HG02610 (cell line): ENCODE results near the gene ASB18.

Source experiments
- ATAC-seq: cut with Tn5 transposase; IDR thresholded peaks from one replicate; pipeline ENCODE4 v1.9.1; 2021; ENCODE audit warnings: mild to moderate bottlenecking, moderate library complexity; ENCODE audit not compliant: unreplicated experiment

Gene ASB18

DNA sequence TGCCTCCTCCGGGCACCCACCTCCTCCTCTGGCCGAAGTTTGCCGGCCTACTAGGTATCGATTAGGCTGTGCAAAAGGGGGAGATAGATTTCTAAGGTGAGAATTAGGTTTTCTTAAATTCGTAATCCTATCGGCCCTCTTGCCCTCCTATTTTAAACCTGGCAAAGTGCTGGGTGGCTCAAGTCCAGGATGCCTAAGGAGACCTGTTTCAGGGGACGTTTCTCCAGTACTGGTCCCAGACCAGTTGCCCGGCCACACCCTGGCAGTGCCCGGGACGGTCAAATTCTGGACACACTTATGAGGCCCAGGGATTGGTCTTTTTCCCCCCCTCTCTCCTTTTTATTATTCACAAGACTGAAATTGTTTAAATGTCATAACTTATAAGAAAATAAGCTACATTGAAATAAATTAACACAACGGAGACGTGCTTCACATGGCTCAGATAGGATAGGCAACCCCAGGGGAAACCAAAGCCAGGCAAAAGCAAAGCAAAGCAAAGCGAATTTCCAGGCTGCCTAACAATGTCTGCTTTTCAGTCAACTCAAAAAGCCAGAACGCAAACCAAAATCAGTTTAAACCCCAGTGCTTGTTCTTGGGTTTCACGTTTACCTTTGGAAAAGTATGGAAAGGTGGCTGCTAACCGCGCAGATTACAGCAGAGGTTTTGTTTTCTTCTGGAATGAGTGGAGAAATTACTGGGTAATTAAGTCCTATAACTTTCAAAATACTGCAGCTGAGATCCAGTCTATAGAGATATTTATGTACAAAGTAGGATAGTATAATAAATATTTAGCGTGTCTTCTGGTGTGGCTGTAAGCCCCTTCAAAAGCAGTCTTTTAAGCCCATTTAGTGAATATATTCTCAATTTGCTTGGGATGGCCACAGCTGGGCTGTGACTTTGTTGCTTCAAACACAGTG, 99.0 kb downstream of the ASB18 start:
- no peak for ATAC-seq

- no peak for ATAC-seq
Observed at GRCh38 chr2:236164201-236164924, 99.8 kb downstream of the ASB18 start.

DNA sequence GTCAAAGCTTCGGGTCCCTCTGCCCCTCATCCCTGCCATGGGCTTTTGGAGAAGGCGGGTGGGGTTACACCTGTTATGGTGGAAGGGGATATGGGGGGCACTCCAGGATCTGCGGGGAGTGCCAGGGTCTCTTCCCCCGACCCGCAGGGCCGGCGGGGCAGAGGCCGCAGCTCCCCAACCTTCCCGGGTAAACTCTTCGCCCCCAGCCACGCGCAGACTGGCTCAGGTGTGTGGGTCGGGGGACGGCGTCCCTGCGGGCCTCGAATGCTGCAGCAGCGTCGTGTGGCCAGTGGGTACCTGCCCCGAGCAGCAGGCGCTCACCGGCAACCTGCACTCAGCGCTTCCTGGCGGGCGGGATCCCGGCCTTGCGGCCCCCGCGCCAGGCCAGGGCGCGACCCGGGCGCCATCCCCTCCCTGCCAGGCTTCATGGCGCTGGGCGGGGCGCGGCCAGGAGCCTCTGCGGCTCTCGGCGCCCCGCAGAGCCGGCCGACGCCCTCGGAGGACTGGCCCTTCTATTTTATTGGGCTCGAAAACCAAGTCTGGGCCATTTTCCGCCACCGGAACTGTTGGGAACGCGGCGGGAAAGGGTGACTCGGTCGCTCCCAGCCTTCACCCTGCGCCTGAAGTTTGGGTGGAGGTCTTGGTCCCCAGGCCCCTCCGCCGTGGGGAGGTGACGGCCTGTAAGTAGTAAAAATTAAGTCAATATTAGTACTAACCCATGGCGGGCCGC, 100.6 kb downstream of the ASB18 start:
- no peak for ATAC-seq

GRCh38 chr2:236162882-236163470, 101.2 kb downstream of the ASB18 start:
- ATAC-seq = no peak

DNA sequence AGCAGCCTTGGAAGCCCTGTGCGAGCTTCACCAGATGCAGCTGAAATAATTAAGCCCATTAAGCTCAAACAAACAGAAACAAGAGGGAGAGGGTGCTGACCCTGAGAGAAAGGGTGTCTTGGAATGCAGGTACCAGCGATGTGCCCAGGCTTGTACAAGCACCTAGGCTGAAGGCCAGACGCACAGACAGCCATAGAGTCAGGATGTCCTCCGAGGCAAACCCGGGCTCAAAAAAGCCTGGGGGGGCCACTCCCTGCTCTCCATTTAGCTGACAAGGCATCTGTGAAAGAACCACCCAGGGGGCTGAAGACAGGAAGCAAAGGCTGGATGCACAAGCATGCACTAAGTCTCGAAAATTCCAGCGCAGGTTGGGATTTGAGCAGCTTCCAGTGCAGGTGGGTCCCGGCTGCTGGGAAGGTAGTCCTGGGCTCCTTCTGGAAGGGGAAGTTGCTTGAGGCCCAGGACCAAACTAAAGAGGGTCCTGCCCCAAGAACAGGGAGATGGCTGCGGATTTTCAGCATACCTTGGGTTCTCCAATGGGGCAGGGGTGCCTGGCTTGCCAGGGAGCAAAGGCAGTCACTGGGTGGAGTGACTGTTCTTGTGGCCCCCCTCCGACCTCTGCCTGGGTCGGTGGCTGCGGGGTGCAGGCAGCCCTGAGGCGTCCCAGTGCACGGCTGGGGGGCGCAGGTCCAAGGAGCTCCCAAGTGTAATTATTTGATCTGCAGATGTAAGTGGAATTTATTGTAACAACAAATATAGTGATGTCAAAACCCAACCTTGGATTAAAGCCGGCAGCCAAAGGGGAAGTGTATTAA, 102.0 kb downstream of the ASB18 start:
- ATAC-seq = no peak

DNA sequence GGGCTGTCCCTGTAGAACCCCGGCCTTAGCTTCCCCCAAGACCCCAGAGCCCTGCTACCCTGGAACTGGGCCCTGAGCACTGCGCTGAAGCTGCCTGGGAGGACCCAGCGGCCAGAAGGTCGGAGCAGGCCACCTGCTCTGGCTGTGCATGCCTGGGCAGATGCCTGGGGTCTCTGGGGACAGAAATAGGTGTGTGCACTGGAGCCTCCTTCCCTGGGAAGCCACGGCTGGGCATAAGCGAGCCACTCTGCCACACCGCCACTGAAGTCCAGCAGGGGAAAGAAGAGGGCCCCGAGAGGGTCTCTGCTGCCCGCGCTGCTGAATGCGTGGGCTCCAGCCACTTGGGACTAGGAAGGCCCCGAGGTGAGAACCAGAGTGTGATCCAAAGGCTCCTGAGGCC, 102.7 kb downstream of the ASB18 start:
- no peak for ATAC-seq

GRCh38 chr2:236161082-236161462, 103.1 kb downstream of the ASB18 start:
- no peak for ATAC-seq

DNA sequence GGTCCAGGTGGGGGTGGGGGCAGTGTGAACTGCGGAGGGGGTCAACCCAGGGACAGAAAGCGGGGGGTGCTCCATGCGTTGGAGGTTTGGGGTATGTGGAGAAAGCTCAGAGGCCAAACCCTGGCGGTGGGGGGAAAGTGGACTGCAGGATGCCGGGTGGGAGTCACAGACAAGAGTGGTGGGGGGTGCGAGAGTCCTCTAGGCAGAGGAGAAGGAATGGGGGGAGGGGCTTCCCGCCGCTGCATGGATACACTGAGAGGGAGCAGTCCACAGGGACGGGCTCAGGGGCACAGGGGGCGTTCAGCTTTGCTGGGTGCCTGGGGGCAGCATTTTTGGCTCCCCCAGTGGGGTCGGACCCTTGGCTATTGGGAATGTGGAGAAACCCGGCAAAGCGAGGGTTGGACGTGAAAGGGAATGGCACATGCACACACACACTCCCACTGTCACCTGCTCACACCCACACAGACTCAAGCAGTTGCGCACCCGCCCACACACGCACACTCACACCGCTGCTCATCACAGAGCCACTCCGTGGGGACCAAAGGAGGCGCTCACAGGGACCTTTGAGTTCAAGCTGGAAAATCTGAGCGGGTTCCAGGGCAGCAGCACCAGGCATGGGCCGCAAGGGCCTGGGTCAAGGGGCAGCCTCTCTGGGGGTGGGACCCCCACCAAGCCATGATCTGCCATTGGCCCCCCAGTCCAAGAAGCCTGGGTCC, 103.7 kb downstream of the ASB18 start:
- no peak for ATAC-seq

GRCh38 chr2:236159778-236160170, 104.4 kb downstream of the ASB18 start:
- no peak for ATAC-seq

DNA sequence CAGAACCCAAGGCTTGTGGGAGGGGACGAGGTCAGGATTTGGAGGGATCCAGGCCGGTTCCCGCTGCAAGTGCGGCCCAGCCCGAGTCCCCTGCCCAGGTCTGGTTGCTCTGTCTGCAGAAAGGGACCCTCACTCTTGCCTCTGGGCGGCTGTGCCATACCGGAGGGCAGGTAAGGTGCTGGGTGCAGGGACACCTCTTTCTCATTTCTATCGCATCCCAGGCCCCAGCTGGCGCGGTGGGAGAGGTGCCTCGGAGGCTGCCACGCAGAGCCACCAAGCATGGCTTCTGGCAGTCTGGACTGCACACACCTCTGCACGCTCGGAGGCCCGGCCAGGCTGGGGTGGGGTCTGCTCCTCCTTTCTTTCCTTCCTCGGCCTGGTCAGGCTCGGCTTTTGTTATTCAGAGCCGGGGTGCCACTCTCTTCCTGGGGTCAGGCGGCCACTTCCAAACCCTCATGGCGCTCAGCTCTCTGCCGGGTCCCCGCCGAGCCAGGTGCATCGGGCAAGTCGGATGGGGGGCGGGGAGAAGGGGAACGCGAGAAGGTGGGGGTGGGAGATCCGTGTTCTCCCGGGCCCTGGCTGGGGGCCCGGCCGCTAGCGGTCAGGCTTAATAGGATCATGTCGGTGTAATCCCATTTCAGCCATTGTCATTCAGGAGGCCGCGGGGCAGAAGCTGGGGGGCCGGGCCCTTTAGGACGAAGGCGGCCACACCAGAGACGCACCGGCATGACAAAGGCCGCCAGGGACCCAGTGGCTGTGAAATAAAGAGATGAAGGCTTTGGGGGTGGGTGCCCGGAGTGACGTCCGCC, 105.0 kb downstream of the ASB18 start:
- ATAC-seq = no peak

GRCh38 chr2:236157815-236158498, 106.2 kb downstream of the ASB18 start:
- no peak for ATAC-seq

GRCh38 chr2:236157366-236157765, 106.8 kb downstream of the ASB18 start:
- no peak for ATAC-seq

GRCh38 chr2:236156860-236157194, 107.4 kb downstream of the ASB18 start:
- ATAC-seq = no peak

- no peak for ATAC-seq
Observed at GRCh38 chr2:236156095-236156859, 107.9 kb downstream of the ASB18 start.

GRCh38 chr2:236155406-236155805, 108.8 kb downstream of the ASB18 start:
- ATAC-seq = no peak

- no peak for ATAC-seq
Observed at GRCh38 chr2:236146436-236146835, 117.8 kb downstream of the ASB18 start.

GRCh38 chr2:236143811-236144210, 120.4 kb downstream of the ASB18 start:
- ATAC-seq = no peak
